Neural crest cell (in vitro differentiated cells): ENCODE results near the gene SLC10A4. TPM values are rescaled to one million over a fixed set of nuclear protein-coding genes. Genes with fewer than 3 reads are reported as not detected.
"Not testable (repeated sequence)": the region's sequence is repeated elsewhere in the genome, so short reads cannot be mapped to it uniquely, and the experiment has no call there.

ENCODE experiments used
- DNase-seq: peaks from one replicate; pipeline ENCODE4 v3.0.0; 2021; ENCODE audit warnings: low read depth, mixed read lengths, low spot score
- H3K27ac Mint-ChIP-seq: one replicate; pipeline ENCODE4 v1.8.0; 2021; ENCODE audit warnings: mild to moderate bottlenecking, mixed read lengths; ENCODE audit not compliant: unreplicated experiment
- H3K27me3 Mint-ChIP-seq: 2 replicates; pipeline ENCODE4 v1.8.0; 2021; ENCODE audit warnings: low read depth, mild to moderate bottlenecking, mixed read lengths
- H3K36me3 Mint-ChIP-seq: 2 replicates; pipeline ENCODE4 v1.8.0; 2021; ENCODE audit warnings: low read depth, mild to moderate bottlenecking, mixed read lengths
- H3K4me1 Mint-ChIP-seq: 2 replicates; pipeline ENCODE4 v1.8.0; 2021; ENCODE audit warnings: mixed read lengths
- H3K4me3 Mint-ChIP-seq: one replicate; pipeline ENCODE4 v1.8.0; 2021; ENCODE audit warnings: mild to moderate bottlenecking, mixed read lengths
- H3K9me3 Mint-ChIP-seq: 2 replicates; pipeline ENCODE4 v1.8.0; 2021; ENCODE audit warnings: mixed read lengths
- long read RNA-seq: library from polyadenylated mRNA; unstranded; transcript quantifications from one replicate; pipeline ENCODE4 v2.0.0, GENCODE V29; 2020
- total RNA-seq: library from RNA; stranded (reverse); gene quantifications from 2 replicates; pipeline ENCODE4 v1.2.1, GENCODE V29; 2021
- TF ChIP-seq, protein P1 (sequence below): fragments of 200-600 bp; sonication (generic); conservative IDR thresholded peaks from 2 replicates; pipeline ENCODE4 v1.5.0; 2021; ENCODE audit warnings: antibody characterized with exemption, mild to moderate bottlenecking

SLC10A4 gene, protein sequence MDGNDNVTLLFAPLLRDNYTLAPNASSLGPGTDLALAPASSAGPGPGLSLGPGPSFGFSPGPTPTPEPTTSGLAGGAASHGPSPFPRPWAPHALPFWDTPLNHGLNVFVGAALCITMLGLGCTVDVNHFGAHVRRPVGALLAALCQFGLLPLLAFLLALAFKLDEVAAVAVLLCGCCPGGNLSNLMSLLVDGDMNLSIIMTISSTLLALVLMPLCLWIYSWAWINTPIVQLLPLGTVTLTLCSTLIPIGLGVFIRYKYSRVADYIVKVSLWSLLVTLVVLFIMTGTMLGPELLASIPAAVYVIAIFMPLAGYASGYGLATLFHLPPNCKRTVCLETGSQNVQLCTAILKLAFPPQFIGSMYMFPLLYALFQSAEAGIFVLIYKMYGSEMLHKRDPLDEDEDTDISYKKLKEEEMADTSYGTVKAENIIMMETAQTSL
- 2.0 and 2.2 TPM in 2 replicates for total RNA-seq
- long read RNA-seq, result 0 reads

GRCh38 chr4:48483006-48483776, at the start of gene SLC10A4:
Gene SLC10A4, plus strand, starts transcription at chr4:48483343. Its CDS starts 219 bp downstream, at chr4:48483562.
- Mint-ChIP-seq H3K36me3 (peaks cover 4% of the 10 kb centered on the region), H3K27me3 (peaks cover 71% of the 10 kb centered on the region), H3K4me3 (peak within 1 kb of the TSS; percentile 85), H3K9me3 (no peaks in the 10 kb centered on the region), H3K27ac (no peak within 1 kb of the TSS), H3K4me1 (peaks cover 6% of the 10 kb centered on the region)
- TF ChIP-seq, protein P1, sequence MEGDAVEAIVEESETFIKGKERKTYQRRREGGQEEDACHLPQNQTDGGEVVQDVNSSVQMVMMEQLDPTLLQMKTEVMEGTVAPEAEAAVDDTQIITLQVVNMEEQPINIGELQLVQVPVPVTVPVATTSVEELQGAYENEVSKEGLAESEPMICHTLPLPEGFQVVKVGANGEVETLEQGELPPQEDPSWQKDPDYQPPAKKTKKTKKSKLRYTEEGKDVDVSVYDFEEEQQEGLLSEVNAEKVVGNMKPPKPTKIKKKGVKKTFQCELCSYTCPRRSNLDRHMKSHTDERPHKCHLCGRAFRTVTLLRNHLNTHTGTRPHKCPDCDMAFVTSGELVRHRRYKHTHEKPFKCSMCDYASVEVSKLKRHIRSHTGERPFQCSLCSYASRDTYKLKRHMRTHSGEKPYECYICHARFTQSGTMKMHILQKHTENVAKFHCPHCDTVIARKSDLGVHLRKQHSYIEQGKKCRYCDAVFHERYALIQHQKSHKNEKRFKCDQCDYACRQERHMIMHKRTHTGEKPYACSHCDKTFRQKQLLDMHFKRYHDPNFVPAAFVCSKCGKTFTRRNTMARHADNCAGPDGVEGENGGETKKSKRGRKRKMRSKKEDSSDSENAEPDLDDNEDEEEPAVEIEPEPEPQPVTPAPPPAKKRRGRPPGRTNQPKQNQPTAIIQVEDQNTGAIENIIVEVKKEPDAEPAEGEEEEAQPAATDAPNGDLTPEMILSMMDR, result no peak
- peak; percentile 41 for DNase-seq

DNA sequence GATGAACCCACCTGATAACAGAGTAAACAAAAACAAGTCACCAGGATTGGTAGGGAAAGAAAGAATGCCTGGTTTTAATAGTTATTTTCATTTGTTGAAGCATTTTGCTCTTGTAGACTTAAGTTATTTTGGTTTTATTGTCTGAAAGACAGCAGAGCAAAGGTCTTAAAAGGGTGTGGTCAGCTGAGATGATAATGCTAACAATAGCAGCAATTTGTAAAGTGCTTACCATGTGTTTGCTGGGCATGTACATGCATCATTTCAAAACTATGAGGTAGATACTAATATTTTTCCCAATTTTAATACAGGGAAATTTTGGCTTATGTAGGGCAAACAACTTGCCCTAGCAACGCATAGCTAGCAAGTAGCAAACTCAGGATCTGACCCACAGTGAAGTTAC, 46.8 kb upstream of the SLC10A4 start:
- TF ChIP-seq, protein P1, result no peak
- DNase-seq, result no peak
- Mint-ChIP-seq H3K36me3 (peaks cover 2% of the 10 kb centered on the region), H3K4me3 (no peak overlapping the region), H3K27me3 (no peaks in the 10 kb centered on the region), H3K4me1 (no peaks in the 10 kb centered on the region), H3K9me3 (no peaks in the 10 kb centered on the region), H3K27ac (no peak overlapping the region)

GRCh38 chr4:48439988-48440387, 43.2 kb upstream of the SLC10A4 start:
- Mint-ChIP-seq H3K36me3 (peaks cover 2% of the 10 kb centered on the region), H3K9me3 (no peaks in the 10 kb centered on the region), H3K27ac (no peak overlapping the region), H3K4me3 (no peak overlapping the region), H3K27me3 (no peaks in the 10 kb centered on the region), H3K4me1 (no peaks in the 10 kb centered on the region)
- TF ChIP-seq, protein P1, result no peak
- no peak for DNase-seq

DNA sequence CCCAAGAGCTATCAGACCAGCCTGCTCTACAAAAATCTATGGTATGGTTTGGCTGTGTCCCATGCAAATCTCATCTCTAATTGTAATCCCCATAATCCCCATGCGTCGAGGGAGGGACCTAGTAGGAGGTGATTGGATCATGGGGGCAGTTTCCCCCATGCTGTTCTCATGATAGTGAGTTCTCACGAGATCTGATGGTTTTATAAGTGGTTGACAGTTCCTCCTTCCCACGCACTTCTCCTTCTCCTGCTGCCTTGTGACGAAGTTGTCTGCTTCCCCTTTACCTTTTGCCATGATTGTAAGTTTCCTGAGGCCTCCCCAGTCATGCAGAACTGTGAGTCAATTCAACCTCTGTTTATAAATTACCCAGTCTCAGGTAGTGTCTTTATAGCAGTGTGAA, 42.2 kb upstream of the SLC10A4 start:
- H3K4me1 Mint-ChIP-seq, DNase-seq, H3K27ac Mint-ChIP-seq, H3K27me3 Mint-ChIP-seq, H3K36me3 Mint-ChIP-seq, H3K4me3 Mint-ChIP-seq, H3K9me3 Mint-ChIP-seq: not testable (repeated sequence)

DNA sequence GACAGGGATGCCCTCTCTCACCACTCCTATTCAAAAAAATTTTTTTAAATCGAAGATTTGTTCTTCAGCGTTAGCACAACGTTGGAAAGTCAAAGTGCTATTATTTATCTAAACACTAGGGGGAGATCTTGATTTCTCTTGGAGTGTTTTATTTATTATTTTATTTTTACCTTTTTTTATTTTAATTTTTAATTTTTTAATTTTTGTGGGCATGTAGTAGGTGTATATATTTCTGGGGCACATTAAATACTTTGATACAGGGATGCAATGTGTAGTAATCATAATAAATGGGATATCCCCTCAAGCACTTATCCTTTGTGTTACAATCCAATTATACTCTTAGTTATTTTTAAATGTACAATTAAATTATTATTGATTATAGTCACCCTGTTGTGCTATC, 37.4 kb upstream of the SLC10A4 start:
- Mint-ChIP-seq H3K27ac (no peak overlapping the region), H3K4me3 (no peak overlapping the region), H3K27me3 (no peaks in the 10 kb centered on the region), H3K9me3 (no peaks in the 10 kb centered on the region), H3K4me1 (no peaks in the 10 kb centered on the region), H3K36me3 (no peaks in the 10 kb centered on the region)
- DNase-seq, result no peak
- TF ChIP-seq, protein P1, result peak; percentile 75

- Mint-ChIP-seq H3K36me3 (no peaks in the 10 kb centered on the region), H3K4me1 (no peaks in the 10 kb centered on the region), H3K9me3 (no peaks in the 10 kb centered on the region), H3K4me3 (no peak overlapping the region), H3K27me3 (no peaks in the 10 kb centered on the region), H3K27ac (no peak overlapping the region)
- DNase-seq, result no peak
- TF ChIP-seq, protein P1, result no peak
Observed at GRCh38 chr4:48446642-48447041, 36.5 kb upstream of the SLC10A4 start.
